Fibroblast of skin of right quadriceps (primary cell): ENCODE measurements around the gene BMAL1.

Source experiments
- DNase-seq: peaks from one replicate; pipeline ENCODE4 v3.0.0-alpha.2; 2013

Gene BMAL1

DNA sequence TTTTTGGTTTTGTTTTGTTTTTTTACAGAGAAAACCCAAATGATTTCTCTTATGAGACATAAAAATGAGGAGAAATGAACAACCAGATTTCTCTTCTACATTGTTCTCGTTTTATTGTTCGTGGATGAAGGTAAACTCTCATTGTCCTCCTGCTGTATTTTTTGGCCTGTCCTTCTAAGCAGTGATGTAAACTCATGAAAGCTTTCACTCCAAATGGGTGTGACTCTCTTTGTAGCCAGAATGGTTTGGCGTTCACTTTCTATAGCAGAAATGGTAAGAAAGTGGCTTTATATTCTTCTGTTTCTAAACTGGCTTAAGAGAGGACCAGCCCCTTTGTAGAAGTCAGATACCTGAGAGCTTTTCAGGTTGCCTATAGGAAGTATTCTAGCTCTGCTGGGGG, 15.5 kb upstream of the BMAL1 start:
- DNase-seq, result peak; percentile 27

DNA sequence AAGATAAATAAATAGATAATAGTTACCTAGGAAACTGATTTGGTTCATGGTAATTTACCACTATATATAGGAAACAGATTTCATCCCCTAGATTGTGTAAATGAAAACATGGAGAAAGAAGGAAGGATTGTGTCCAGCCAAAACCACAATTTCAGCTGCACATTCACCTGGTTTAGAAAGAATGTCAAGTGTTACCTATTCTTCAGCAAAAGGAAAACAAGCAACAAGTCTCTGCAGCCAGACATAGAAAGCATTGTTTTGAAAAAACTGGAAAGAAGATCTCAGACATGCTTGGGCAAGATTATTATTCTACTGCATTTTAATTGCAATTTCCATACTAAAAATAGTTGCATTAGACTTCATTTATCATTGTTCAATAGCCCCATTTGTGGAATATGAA, 8.8 kb upstream of the BMAL1 start:
- no peak for DNase-seq

DNA sequence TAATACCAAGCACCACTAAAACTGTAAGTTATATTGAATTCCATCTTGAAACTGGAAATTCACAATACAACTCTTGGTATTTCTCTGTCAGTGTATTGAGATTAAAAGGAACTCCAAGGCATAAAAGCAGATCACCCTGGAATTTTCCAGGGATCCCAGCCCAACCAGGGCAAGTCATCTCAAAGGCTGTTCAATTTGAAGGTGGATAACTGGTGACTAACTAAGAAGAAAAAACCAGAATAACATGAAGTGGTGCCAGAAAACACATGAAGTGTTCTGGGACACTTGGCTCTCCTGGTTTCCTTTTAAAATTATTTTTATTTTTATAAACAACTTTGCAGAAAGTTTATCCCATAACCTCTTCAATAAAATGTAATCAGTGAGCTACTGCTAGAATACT, 7.8 kb upstream of the BMAL1 start:
- peak; percentile 17 for DNase-seq

DNA sequence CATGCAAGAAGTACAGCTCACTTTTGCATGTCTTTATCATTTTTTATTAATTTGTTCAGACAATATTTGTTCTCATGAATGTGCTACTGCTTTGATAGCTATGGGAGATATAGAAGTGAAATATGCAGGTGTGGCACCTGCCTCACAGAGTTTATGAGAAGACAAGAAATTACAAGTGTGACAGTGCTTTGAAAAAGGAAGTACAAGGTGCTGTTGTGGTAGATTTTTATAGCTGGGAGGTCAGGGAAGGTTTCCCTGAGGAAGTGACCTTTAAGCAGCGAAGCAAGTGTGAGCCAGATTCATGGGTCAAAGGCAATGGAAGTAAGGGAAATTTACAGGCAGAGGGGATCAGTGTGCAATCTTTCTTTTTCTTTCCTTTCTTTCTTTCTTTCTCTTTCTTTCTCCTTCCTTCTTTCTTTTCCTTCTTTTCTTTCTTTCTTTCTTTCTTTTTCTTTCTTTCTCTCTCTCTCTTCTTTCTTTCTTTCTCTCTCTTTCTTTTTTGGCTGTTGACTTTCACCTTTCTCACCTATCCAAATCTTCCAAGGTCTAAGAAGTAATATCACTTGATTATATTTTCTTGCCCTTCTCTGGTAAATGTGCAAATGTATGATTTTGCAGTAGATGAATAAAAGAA, 6.4 kb upstream of the BMAL1 start:
- DNase-seq, result no peak

DNA sequence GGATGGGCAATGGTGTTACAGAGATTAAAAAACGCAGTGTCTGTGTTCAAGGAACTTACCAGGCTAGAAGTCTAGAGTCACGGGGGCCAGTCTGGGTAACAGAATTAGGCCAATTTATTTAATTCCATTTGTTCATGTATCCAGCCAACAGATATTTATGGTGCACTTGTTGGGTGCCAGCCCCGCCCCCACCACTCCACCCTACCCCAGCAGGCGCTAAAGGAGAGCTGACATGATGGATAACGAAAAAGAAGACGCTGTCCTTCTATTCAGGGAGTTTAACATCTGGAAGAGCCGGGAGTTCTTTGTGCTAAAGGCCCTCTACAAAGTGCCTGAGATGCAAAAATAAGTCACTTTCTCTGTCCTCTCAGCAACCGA, 1.1 kb upstream of the BMAL1 start:
- DNase-seq, result no peak

DNA sequence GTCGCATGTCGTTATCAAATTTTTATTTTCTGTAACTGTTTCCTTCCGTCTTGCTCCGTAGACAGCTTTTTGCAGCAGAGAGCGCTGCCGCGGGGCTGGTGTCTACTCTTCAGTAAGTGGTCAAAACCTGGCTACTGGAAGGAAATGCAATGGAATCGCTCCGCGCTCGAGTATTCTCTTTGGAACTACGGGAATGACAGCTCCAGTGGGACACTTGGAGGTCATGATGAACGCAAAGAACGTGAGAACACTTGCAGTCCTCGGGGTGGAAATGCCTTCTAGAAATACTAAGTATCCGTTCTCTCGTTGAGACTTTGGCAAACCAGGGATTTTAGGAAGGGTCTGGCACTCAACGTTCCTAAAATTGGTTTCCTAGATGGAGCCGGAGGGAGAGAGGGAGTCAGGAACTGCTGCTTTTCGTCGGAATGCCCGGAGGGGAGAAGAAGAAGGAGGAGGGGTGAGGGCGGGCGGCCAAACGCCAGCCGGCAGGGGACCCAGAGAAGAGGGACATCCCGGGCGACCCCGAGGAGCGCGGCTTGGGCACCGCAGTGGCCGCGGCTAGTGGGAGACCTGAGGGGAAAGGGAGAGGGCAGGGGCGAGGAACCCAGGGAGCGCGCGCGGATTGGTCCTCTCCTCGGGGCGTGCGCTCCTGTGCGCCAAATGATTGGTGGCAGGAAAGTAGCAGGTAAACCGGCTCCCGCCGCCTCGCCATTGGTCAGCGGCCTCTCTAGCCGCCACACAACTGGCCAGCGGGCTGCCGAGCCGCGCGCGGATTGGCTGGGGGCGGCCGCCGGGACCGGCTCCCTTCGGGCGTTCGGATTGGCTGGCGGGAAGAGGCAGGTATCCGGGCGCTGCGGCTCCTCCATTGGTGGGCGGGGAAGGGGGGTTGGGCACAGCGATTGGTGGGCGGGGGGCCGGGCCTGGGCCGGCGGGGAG, 490 bp upstream of the BMAL1 start:
- DNase-seq, result peak; percentile 98

DNA sequence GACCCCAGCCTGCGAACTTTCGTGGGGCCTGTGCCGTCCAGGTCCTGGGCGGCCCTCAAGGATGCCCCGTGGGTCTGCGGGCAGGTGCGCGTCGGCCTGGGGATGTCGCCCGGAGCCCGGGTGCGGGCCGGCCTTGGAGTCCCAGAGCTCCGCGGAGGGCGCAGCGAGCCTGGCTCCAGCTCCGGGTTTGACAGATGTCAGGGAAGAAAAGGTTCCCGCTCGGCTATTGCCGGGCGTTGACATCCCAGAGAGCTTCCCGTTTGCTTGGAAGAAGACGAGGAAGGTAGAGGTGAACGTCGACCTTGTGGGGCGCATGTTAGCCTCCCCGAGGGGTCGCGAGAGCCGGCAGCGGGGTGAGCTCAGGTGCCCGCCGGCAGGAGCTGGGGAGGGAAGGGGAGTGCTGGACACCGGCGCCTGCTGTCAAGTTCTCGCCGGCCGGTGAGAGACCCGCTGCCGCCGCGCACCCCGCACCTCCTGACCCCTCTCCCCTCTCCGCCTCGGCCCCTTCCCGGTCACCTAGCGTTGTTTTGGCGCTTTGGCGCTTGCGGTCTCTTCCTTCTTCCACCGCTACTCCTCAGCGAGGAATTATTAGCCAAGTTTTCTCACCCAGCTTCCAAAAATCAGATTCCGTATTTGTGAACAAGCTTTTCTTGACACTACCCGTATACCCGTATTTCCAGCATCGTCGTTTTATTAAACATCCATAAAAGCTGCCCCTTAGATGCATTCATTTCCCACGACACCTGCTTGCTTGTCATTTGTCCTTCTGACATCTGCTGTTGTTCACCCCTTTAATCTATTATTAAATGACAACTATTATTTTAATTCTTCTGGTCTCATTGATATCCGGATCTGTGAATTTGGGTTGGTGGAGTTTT, 1.3 kb downstream of the BMAL1 start:
- no peak for DNase-seq

DNA sequence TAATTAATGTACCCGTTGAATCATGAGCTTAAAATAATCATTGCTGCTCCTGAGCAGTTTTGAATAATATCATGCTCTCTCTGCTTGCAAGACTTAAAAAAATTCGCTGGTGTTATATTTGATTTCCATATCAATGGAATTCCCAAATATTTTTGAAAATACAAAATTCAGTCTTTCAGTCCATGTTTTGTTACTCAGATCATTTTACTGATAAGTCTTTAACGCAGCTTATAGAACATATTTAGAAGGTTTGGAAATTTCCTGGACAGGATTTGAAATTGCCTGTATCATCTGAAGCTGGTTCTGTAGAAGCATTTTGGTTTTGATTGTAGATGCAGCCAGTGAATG, 1.9 kb downstream of the BMAL1 start:
- DNase-seq, result no peak

DNA sequence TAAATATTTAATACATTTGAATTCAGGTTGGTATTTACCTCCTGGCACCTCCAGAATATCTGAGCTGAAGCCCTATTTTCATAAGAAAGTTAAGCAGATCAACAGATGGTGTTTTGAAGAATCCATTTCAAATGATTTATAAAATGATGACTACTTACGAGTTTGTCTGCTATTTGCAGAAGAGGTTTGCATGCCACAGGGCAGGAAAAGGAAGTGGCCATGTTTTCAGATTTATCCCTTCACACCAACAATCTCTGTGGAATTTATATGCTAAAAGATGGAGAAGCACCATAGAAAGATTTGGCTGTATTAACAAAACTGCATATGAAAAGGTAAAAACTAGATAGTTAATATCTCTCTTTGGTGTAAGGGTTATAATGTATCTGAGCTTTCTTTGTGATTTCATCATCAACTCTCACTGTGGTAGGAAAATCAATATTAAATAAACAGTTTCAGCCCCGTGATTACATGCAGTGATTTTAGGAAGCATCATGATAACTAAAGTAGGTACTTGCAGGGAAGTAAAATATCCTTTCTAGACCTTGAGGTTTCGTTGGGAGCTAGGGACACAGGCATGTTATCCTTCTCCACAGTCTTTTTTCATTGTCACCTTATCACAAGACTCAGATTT, 2.6 kb downstream of the BMAL1 start:
- DNase-seq, result no peak

DNA sequence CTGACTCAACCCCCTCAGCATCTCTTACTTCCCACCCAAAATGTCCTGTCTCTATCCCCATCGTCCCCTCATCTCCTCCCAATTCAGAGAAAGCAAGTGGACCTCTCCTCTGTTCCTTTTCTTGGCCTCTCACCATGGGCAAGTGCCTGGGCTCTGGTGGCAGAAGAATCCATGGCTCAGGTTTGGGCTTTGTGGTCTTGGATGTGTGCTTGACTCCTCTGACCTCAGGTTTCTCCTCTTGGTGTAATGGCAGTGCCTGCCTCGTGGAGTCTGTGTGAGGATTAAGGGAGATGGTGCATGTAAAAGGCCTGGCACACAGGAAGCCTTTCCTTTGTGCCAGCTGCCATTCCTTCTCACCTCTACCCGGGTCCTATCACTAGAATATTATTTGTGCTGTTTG, 3.2 kb downstream of the BMAL1 start:
- no peak for DNase-seq

DNA sequence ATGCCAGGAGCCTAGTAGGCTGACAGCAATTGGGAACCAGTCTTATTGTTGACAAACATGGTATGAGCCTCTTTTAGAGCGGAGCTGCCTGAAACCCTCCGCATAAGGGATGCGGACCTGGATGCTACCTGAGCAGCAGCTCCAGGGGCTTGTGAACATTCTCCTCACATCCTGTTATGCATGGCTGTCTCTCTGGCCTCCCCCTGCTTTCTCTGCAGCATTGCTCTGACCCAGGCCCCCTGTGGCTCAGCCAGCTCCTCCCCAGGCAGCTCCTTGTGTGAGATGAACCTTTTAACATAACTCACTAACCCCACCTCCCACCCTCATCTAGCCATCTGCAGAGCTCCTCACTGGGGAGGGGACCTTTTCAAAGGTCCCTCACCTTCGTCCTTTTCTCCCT, 6.0 kb downstream of the BMAL1 start:
- DNase-seq, result no peak

DNA sequence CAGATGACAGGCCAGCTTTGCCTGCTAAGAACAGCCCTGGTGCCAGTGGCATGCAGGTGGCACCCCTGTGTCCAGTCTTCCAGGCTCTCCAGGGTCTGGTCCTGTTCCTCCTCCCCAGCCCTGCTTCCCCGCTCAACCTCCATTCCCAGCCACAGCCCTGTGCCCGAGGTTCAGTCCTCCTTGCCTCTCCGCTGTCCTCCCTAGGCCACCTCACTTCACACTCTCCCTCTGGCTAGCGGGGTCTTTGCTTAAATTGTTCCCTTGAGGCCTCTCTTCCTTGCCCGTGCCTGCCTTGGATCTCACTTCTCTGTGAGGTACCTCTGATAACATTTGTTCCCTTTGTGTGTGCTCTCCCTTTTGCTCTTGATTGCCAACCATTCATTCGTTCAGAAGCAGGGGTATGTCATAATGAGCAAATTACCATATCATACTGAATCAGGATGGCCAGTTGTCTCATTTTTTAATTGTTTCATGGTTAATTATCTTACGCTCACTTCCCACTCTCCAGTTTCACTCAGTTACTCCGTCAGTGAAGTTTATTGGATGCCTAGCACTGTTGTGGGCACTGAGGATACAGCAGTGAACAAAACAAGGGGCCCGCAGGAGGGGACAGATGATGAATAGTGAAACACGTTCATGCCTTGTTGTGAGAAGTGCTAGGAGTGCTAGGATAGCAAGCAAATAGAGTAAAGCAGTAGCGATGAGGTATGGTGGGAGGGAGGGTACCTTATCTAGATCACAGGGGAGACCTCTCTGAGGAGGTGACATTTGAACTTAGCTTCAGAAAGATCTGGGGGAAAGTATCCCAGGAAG, 7.4 kb downstream of the BMAL1 start:
- no peak for DNase-seq

DNA sequence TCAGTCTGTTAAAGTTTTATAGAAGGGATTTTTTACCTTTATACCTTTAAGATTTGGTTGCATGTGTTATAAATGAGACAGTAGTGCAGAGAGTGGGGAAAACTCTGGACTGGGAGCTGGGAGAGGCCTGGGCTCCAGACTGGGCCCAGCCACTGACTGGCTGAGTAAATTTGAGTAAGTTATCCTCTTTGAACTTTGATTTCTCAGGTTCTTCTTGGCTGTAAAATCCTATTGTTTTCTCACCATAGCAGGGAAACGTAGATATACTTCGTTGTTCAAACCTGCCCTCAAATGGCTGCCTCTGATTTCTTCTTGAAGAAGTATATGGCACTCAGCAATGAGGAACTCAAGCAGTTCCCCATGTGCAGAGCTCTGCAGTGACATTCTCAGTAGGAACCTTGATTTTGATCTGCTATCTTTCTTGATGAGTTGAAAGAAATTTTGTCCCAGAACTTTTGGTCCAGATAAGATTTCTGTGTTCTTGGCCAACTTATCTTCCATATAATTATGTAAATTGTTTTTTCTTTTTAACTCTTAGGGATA, 8.8 kb downstream of the BMAL1 start:
- no peak for DNase-seq

DNA sequence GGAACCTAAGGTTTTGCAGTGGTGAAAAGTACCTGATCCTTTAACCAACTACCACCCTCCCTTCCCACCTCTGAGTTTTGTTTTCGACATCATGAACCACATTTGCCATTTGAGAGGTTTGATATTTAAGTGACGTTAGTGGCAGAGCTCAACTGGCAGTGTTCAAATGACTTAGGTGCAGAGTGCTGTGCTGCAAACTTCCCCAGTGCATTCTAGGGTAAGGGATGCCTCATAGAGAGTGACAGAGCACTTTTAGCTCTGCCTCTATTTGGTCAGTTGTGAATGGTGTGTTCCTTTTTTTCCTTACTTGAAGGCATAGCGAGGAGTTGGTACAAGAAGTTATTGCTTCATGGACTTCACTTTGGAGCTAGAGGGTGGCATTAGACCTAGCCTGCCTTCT, 9.4 kb downstream of the BMAL1 start:
- DNase-seq, result no peak

DNA sequence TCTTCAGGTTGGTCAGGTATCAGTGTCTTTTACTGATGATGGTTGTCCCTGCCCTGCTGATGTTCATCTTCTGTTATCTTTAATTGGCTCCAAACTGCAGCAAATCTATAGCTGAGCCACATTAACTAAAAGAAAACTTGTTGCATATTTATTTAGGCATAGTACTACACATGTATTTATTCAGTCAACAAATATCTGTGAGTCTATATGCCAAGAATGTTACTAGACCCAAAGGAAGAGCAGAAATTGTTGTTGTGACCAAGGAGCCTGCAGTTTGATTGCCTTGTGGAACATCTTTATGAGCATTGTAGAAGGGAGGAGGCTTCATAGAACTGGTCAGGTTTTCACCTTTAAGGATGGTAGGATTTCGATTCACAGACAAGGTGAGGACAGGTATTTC, 10.1 kb downstream of the BMAL1 start:
- no peak for DNase-seq

DNA sequence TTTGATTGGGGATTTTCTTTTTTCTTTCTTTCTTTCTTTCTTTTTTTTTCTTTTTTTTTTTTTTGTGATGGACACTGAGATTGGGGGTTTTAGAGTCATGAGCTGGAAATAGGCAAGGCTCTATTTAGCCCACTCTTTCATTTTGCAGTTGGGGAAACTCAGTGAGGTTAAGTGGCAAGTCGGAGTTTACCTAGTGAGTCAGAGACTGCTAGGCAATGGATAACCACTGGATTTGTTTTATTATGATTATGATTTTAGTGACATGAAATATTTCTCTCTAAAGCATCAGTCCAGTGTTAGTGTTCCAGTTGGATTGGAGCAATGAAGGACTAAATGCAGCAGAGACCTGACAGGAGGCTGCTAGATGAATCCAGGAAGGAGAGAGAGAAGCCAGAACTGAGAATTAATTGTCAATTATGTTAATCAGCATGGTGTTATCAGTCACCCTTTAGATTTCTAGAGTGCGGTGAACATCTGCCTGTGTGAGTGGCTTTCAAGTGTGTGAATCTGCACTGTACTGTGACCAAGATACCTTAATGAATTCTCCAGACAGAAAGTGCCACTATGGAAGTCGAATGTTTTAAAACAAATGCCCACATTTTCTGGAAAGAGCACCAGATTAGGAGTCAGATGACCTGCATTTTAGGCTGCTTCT, 10.9 kb downstream of the BMAL1 start:
- peak; percentile 7 for DNase-seq

DNA sequence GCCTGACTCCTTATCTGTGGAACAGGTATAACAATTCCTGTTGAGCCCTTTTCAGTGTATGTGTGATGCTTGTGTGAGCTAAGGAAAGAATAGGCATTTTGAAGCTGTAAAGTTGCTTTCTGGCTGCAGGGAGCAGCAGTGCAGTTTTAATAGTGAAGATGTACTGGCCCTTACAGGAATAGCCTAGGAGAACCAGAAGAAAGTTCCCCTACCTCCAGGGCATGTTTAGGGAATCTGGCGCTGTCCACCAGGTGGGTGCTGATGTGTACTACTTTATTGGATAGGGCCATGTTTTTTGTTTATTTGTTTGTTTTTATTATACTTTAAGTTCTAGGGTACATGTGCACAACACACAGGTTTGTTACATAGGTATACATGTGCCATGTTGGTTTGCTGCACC, 11.5 kb downstream of the BMAL1 start:
- DNase-seq, result peak; percentile 21

DNA sequence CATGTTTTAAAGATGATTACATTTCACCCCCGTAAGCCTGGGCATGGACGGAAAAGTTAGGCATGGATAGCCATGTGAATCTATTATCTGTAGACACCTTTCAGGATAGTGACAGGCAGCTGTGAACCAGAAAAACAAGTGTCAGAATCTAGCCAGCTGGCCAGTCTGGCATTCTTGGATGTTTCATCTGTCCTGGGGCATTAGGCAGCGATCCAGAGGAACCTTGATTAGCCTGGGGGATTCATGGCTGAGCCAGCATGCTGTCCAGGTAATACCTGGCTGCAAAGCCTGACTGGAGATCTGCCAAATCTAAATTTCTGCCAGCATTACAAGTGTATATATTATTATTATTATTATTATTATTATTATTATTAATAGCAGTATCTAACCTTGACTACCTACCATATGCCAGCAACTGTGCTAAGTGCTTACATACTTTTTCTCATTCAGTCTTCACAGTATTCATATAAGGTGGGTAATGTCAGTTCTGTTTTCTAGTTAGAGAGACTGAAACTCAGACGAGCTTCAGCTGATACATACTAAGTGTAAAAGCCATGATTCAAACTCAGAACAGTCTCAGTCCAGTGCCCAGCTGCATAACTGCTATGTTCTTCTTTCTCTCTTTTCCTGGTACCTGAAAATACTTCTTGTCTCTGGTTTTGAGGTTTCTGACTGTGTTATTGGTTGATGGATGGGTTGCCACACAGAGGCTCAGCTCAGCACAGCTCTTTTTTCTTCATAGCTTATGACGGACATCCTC, 12.8 kb downstream of the BMAL1 start:
- DNase-seq, result no peak

DNA sequence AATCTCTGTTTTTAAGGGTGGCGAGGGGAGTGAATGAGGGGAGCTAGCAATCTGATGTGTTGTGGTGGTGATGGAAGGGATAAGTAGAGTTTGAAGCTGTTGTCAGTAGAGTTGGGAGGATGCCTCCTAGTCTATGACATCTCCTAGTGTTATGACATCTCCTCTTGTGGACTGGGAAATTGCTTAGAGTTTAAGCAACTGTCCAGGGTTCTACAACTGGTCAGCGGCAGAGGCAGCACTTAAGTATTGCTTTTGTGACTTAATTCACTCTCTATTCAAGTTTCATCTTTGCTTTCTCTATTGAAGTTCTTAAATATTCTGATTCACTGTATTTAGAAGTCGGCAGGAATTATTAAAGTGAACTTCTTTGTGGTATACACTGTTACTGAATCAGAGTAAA, 13.8 kb downstream of the BMAL1 start:
- no peak for DNase-seq

DNA sequence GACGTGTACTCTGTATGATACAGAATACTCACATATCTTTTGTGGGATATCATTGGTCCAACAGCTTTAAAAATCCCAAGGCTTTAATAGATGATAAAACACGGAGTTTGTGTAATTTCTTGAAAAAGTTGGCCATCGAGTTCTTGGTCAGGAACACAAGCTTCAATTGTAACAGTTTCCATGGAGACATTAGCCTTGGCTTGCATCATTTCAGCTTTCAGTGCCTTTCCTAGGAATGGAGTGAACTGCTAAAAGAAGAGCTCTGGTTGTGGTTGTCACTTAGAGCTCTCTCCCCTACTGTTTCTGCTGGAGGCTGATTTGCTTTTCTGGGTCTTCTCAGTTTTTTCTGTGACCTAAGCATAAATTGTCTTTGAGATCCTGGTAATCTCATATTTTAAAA, 14.2 kb downstream of the BMAL1 start:
- no peak for DNase-seq

DNA sequence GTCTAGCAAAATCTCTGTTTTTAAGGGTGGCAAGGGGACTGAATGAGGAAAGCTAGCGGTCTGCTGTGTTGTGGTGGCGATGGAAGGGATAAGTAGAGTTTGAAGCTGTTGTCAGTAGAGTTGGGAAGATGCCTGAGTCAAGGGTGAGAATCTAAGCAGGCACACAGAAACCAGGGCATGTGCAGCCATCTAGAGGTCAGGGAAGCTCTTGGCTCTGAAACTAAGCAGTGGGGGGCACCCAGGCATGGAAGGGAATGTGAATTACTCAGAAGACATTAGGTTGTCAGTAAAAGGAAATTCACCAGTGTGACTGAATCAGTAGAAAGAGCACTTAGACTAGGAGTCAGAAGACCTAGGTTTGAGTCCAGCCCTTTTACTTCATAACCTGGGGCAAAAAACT, 15.4 kb downstream of the BMAL1 start:
- no peak for DNase-seq
